GM19239 (cell line): ENCODE results near the gene LGALS4.
"Not testable (repeated sequence)": the region's sequence is repeated elsewhere in the genome, so short reads cannot be mapped to it uniquely, and the experiment has no call there.

Source experiments
- DNase-seq: peaks from one replicate; pipeline ENCODE4 v3.0.0; 2011; ENCODE audit warnings: low spot score; ENCODE audit not compliant: insufficient read length
- FAIRE-seq: peaks from 2 replicates; lab custom pipeline; 2011; peaks lifted over from hg19 to GRCh38; lab: Jason Lieb, UNC

LGALS4 gene

GRCh38 chr19:38800577-38801347 lies 12.0 kb downstream of the LGALS4 start:
- FAIRE-seq (no peak), DNase-seq (no peak)

- FAIRE-seq (no peak), DNase-seq (no peak)
These were observed 13.6 kb downstream of the LGALS4 start for GRCh38 chr19:38799104-38799503.

- not testable (repeated sequence) for FAIRE-seq, DNase-seq
These were observed 15.0 kb downstream of the LGALS4 start for GRCh38 chr19:38797781-38798180.

GRCh38 chr19:38796154-38796553 lies 16.6 kb downstream of the LGALS4 start:
- DNase-seq (no peak), FAIRE-seq (no peak)

GRCh38 chr19:38795549-38795948 lies 17.2 kb downstream of the LGALS4 start:
- DNase-seq (no peak), FAIRE-seq (no peak)

GRCh38 chr19:38793671-38794070 lies 19.1 kb downstream of the LGALS4 start:
- DNase-seq (no peak), FAIRE-seq (no peak)

- DNase-seq, result no peak
- FAIRE-seq, result no peak
These were observed 19.6 kb downstream of the LGALS4 start for GRCh38 chr19:38793177-38793576.

GRCh38 chr19:38792250-38793111 lies 20.3 kb downstream of the LGALS4 start:
- FAIRE-seq, result no peak
- peak; percentile 57 for DNase-seq

GRCh38 chr19:38791451-38792064 lies 21.2 kb downstream of the LGALS4 start:
- peak; percentile 100 for FAIRE-seq
- not testable (repeated sequence) for DNase-seq

GRCh38 chr19:38790507-38791403 lies 22.0 kb downstream of the LGALS4 start:
- not testable (repeated sequence) for DNase-seq, FAIRE-seq

- DNase-seq (no peak), FAIRE-seq (no peak)
These were observed 24.1 kb downstream of the LGALS4 start, which contains the start of gene LGALS7B for GRCh38 chr19:38788478-38789243. Gene LGALS7B, plus strand, starts transcription at chr19:38789200. Its CDS starts 27 bp downstream, at chr19:38789227.

- no peak for FAIRE-seq
These were observed 26.0 kb downstream of the LGALS4 start for GRCh38 chr19:38786572-38787265.

GRCh38 chr19:38786061-38786460 lies 26.7 kb downstream of the LGALS4 start:
- FAIRE-seq, DNase-seq: not testable (repeated sequence)

More at GRCh38 chr19:38786572-38787265, 26.0 kb downstream of the LGALS4 start:
- no peak for DNase-seq

GRCh38 chr19:38785187-38785699 lies 27.5 kb downstream of the LGALS4 start:
- FAIRE-seq (no peak), DNase-seq (no peak)

GRCh38 chr19:38784224-38784623 lies 28.5 kb downstream of the LGALS4 start:
- no peak for FAIRE-seq
- DNase-seq, result no peak

GRCh38 chr19:38782212-38782611 lies 30.5 kb downstream of the LGALS4 start:
- FAIRE-seq, DNase-seq: not testable (repeated sequence)

- DNase-seq (no peak), FAIRE-seq (no peak)
These were observed 31.7 kb downstream of the LGALS4 start for GRCh38 chr19:38781058-38781457.

- FAIRE-seq (no peak), DNase-seq (no peak)
These were observed 32.3 kb downstream of the LGALS4 start for GRCh38 chr19:38780443-38780842.
